HG03139 (cell line): ENCODE measurements around the gene GLIPR2.
A peak's percentile ranks its signal among the peaks of the same experiment; 100 is the strongest.
"Not testable (repeated sequence)": the region's sequence is repeated elsewhere in the genome, so short reads cannot be mapped to it uniquely, and the experiment has no call there.

Experiments
- ATAC-seq: cut with Tn5 transposase; IDR thresholded peaks from one replicate; pipeline ENCODE4 v1.9.1; 2021; ENCODE audit not compliant: unreplicated experiment

The GLIPR2 gene

DNA sequence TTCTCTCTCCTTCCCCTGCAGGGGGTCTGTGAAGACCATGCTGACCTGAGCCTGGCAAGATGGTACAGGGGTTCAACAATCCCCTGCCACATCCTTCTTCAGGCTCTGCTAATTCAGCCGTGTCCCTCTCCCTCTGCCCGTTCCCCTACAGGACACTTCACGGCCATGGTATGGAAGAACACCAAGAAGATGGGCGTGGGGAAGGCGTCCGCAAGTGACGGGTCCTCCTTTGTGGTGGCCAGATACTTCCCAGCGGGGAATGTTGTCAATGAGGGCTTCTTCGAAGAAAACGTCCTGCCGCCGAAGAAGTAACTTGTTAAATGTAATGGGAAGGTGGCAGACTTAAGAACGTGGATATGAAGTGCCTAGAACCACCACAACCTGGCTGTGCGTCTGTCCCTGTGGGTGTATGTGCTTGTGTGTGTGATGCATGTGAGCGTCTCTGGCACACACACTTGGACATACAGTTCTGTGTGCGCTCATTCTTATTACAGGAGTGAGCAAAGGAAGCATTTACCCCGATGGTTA is 25.7 kb downstream of the GLIPR2 start:
- no peak for ATAC-seq

GRCh38 chr9:36163049-36163785 is 26.7 kb downstream of the GLIPR2 start:
- no peak for ATAC-seq

DNA sequence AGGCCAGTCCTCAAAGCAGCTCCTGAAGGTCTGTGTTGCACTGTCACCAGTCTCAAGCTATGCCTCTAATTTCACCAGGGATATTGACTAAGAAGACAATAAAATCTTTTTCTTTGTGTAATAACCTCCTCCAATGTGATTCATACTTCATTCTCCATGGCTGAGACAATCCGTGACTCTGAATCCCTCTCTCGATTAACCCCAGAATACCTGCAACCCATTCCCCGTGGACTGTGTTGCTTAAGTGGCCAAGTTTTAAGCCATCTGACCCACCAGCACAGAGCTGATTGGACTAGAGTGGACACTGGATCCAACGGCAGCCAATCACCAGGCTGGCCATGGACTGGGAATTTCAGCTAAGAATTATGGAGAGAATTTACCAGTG is 27.2 kb downstream of the GLIPR2 start:
- no peak for ATAC-seq

DNA sequence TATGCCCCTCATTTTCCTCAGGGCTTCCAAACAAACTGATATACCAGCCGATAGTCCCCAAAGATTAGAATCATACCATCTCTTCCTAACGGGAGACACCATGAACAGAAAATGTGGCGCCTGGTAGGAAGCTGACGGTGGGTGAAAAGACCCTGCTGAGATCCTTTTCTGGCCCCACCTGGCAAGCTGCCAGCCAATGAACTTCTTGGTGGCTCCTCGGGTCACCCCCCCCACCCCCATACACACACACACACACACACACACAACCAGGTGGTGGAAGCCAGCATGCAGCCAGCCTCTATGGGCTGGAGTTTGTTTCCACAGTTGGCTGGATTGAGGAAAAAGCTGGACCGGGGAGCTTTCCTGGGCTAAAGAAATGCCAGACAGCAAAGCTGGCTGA is 27.8 kb downstream of the GLIPR2 start:
- ATAC-seq: no peak

GRCh38 chr9:36164989-36165388 is 28.5 kb downstream of the GLIPR2 start:
- no peak for ATAC-seq

DNA sequence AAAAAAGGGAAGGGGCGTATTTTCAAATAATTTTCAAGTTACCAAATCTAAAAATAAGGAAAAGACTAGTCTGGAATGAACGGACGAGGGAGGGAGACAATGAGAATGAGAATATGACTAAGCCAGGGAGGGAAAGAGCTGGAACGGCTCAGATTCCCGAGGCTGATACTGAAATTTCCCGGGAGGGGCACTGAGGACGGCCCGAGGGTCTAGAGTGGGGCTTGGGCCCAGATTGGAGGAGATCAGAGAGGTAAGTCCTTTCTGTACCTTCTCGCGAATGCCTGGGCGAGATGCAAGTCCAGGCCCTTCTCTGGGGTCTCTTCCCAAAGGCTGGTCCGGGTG is 29.3 kb downstream of the GLIPR2 start:
- no peak for ATAC-seq

DNA sequence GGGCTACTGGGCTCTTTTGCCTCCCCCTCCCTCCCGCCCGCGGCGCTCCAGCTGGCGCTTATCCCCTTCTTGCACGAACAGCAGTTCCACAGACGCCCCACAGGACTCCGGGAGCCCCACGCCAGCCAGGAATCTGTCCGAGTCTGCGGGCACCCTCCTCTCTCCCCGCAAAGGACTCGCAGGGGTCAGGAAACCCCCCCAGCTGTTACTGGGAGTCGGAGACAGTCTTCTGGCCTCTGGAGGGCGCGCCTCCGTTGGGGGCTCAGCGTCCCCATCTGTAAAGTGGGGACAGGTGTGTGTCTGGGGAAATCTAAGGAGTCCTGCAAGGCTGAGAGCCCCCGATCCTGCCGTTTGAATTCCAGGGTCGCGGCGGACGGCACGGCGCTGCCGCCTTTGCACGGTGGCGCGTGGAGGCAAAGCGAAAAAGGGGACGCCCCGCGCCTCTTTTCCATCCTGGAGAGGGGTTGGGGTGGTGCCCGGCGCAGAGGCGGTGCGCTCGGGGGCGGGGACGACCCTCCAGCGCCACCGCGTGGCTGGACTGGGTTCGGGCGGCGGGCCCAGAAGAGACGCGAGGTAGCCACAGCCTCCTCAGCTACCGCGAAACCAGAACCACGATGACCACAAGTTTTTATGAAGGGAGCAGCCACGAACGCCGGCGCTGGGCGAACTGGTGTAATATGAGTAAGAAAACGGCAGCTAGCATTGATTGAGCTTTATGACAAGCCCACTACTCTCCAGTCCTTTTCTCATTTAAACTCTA is 29.8 kb downstream of the GLIPR2 start:
- ATAC-seq: peak; percentile 84

DNA sequence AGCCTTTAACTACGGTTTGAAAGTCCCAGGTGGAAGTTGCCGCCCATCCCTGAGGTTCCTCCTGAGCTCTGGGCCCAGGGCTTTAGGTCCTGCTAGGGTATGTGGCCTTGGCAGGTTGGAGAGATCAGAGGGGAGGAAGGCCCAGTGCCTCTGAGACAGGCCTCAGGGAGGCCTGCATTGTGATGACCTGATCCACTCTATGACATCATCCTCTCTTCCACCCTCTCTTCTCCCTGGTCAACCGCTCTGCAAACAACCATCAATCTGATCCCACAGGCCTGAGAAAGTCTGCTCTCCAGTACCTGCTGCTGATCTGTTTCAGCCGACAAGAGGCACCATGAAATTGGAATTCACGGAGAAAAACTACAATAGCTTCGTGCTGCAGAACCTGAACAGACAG is 32.6 kb downstream of the GLIPR2 start, which contains the start of gene CCIN:
CCIN (plus strand) TSS at position 223 of the 400 bp plus-strand sequence; CDS start at position 338, 115 bp downstream.
- ATAC-seq: no peak

- ATAC-seq: no peak
These were observed 33.2 kb downstream of the GLIPR2 start for GRCh38 chr9:36169708-36170107.

DNA sequence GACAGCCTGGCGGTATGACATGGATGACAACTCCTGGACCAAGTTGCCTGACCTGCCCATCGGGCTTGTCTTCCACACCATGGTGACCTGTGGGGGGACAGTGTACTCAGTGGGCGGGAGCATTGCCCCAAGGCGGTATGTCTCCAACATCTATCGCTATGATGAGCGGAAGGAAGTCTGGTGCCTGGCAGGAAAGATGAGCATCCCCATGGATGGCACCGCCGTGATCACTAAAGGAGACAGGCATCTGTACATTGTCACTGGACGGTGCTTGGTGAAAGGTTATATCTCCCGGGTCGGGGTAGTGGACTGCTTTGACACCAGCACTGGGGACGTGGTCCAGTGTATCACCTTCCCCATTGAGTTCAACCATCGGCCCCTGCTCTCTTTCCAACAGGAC is 34.0 kb downstream of the GLIPR2 start:
- no peak for ATAC-seq

DNA sequence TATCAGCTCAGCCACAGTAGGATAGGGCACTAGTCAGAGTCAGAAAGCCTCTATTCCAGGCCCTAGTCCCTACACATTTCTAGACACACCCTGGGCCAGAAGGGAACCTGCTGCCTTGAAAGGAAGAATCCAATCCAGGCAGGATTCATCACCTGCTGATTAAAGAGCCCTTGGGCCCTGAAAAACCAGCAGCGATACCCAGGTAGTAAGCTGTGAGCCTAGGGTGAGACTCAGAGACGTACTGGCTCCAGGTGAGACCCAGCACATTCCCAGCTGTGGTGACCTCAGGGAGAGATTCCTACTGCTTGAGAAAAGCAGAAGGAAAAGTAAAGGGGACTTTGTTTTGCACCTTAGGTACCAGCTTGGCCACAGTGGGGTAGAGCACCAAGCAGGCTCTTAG is 37.3 kb downstream of the GLIPR2 start:
- ATAC-seq: no peak

DNA sequence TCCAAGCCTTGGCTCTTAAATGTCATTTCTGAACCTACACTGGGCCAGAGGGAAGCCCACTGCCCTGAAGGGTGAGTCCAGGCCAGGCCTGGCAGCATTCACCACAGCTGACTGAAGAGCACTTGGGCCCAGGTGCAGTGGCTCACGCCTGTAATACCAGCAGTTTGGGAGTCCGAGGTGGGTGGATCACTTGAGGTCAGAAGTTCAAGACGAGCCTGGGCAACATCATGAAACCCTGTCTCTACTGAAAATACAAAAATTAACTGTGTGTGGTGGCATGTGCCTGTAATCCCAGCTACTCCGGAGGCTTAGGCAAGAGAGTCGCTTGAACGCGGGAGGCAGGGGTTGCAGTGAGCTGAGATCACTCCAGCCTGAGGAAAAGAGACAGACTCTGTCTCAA is 37.7 kb downstream of the GLIPR2 start:
- no peak for ATAC-seq

- ATAC-seq: no peak
These were observed 38.2 kb downstream of the GLIPR2 start for GRCh38 chr9:36174731-36175130.

- not testable (repeated sequence) for ATAC-seq
These were observed 38.7 kb downstream of the GLIPR2 start for GRCh38 chr9:36175209-36175608.

DNA sequence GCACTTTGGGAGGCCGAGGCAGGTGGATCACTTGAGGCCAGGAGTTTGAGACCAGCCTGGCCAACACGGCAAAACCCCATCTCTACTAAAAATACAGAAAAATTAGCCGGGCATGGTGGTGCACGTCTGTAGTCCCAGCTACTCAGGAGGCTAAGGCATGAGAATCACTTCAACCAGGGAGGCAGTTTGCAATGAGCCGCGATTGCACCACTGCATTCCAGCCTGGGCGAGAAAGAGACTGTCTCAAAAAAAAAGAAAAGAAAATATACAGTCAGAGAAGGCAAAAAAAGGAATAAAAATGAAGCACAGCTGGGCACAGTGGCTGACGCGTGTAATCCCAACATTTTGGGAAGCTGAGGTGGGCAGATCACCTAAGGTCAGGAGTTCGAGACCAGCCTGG is 40.0 kb downstream of the GLIPR2 start:
- not testable (repeated sequence) for ATAC-seq

DNA sequence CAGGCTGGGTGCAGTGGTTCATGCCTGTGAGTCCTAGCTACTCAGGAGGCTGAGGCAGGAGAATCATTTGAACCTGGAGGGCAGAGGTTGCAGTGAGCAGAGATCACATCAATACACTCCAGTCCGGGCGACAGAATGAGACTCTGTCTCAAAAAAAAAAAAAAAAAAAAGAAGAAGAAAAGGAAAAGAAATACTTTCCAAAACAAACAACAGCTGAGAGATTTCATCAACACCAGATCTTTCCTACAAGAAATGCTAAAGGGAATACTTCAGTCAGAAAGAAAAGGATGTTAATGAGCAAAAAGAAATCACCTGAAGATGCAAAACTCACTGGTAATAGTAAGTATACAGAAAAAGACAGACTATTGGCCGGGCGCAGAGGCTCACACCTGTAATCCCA is 41.0 kb downstream of the GLIPR2 start:
- no peak for ATAC-seq

GRCh38 chr9:36180243-36180642 is 43.7 kb downstream of the GLIPR2 start:
- ATAC-seq: not testable (repeated sequence)

GRCh38 chr9:36187414-36187813 is 50.9 kb downstream of the GLIPR2 start:
- no peak for ATAC-seq

DNA sequence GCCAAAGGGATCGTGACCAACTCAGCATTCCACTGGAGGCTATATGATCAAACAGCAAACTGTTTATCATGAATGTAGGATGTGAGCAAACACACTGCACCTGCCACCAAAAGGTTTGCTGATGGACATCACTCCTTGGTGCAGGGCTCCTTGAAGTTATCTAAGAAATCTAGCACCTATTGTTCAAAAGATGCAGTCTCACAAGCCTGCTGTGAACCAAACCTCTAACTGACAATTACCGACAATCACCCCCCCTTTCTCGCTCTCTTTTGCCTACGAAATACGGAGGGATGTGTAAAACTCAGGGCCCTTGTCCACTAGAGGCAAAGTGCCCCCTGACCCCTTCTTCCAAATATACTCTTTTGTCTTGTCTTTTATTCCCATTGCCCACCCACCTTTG is 51.7 kb downstream of the GLIPR2 start:
- ATAC-seq: no peak

DNA sequence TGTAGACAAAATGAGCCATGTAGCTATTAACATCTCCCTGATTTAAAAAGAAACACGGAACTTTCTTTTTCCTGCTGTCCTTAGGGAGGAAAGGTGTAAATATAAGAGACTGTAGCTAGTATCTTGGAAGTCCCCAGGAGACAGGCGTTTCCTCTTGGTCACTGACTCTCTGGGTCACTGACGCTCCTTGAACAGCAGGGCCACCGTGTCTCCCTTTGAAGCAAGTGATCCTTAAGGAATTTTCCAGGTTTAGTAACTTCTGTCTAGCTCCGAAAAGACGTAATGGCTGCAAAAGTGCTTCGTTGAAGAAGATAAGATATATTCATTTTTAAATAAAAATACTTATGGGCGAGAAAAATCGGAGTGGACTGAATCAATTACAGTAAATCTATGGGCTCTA is 53.4 kb downstream of the GLIPR2 start:
- ATAC-seq: no peak

DNA sequence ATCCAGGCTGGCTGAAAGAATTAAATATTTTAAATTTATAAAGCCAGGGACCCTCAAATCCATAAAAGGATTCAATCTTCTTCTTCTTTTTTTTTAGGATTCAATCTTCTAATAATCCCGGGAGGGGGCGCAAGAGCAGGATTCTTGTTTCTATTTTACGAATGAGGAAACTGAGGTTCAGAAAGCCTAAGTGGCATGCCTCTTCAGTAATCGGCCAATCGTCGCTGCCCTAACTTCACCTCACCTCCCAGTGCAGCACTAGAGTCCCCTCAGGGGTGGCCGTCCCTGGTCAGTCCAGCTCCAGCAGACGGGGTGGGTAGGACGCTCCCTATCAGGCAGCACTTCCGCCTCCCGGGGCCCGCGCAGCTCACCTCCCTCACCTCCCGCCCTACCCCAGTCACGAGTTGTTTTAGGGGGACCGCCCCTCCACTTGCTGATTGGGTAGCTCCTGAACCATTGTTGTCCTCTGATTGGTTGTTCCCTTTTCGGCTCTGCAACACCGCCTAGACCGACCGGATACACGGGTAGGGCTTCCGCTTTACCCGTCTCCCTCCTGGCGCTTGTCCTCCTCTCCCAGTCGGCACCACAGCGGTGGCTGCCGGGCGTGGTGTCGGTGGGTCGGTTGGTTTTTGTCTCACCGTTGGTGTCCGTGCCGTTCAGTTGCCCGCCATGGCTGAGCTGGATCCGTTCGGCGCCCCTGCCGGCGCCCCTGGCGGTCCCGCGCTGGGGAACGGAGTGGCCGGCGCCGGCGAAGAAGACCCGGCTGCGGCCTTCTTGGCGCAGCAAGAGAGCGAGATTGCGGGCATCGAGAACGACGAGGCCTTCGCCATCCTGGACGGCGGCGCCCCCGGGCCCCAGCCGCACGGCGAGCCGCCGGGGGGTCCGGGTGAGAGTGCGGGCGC is 54.1 kb downstream of the GLIPR2 start, which contains the start of gene CLTA:
CLTA (plus strand) TSS at position 534 of the 902 bp plus-strand sequence; CDS start at position 670, 136 bp downstream.
- ATAC-seq: peak; percentile 93
